Measurements from ENCODE around the gene PARN.
A peak's percentile ranks its signal among the peaks of the same experiment; 100 is the strongest.
"Not testable (repeated sequence)": the region's sequence is repeated elsewhere in the genome, so short reads cannot be mapped to it uniquely, and the experiment has no call there.

The PARN gene

GRCh38 chr16:14462811-14463210, 167.2 kb downstream of the PARN start:
- no peak for DNase-seq

- DNase-seq, result no peak
Observed at GRCh38 chr16:14460726-14461125, 169.3 kb downstream of the PARN start.

GRCh38 chr16:14458576-14458975, 171.5 kb downstream of the PARN start:
- DNase-seq, result no peak

GRCh38 chr16:14456793-14457481, 173.1 kb downstream of the PARN start:
- no peak for DNase-seq

- DNase-seq, result no peak
Observed at GRCh38 chr16:14455573-14455972, 174.5 kb downstream of the PARN start.

- no peak for DNase-seq
Observed at GRCh38 chr16:14454391-14454790, 175.7 kb downstream of the PARN start.

GRCh38 chr16:14452066-14452465, 178.0 kb downstream of the PARN start:
- DNase-seq, result no peak

GRCh38 chr16:14450846-14451245, 179.2 kb downstream of the PARN start:
- DNase-seq, result no peak

- DNase-seq, result no peak
Observed at GRCh38 chr16:14449790-14450480, 180.1 kb downstream of the PARN start.

GRCh38 chr16:14449334-14449733, 180.7 kb downstream of the PARN start:
- no peak for DNase-seq

GRCh38 chr16:14448879-14449278, 181.2 kb downstream of the PARN start:
- no peak for DNase-seq

GRCh38 chr16:14447783-14448182, 182.3 kb downstream of the PARN start:
- no peak for DNase-seq

- DNase-seq, result no peak
Observed at GRCh38 chr16:14446796-14447195, 183.3 kb downstream of the PARN start.

GRCh38 chr16:14445937-14446715, 183.9 kb downstream of the PARN start:
- DNase-seq, result no peak

GRCh38 chr16:14444979-14445810, 184.9 kb downstream of the PARN start:
- no peak for DNase-seq

- not testable (repeated sequence) for DNase-seq
Observed at GRCh38 chr16:14441533-14441932, 188.5 kb downstream of the PARN start.

GRCh38 chr16:14438256-14438655, 191.8 kb downstream of the PARN start:
- DNase-seq, result no peak

- no peak for DNase-seq
Observed at GRCh38 chr16:14437426-14437825, 192.6 kb downstream of the PARN start.

GRCh38 chr16:14436401-14436955, 193.6 kb downstream of the PARN start:
- DNase-seq, result peak; percentile 4

- DNase-seq, result no peak
Observed at GRCh38 chr16:14434860-14435259, 195.2 kb downstream of the PARN start.

GRCh38 chr16:14428971-14429637, 201.0 kb downstream of the PARN start:
- not testable (repeated sequence) for DNase-seq

- DNase-seq, result no peak
Observed at GRCh38 chr16:14428043-14428442, 202.0 kb downstream of the PARN start.

Measured in CD4-positive, alpha-beta T cell treated with Interleukin-10 for 1 hour (primary cell).